Activated CD8-positive, alpha-beta T cell treated with anti-CD3 and anti-CD28 coated beads for 36 hours (primary cell): ENCODE data around the gene DPM1. TPM values are rescaled to one million over a fixed set of nuclear protein-coding genes. Genes with fewer than 3 reads are reported as not detected.

Experiments used
- ATAC-seq: fragments of 200-7000 bp; cut with Tn5 transposase; one replicate; pipeline ENCODE4 v1.10.0; 2021; ENCODE audit warnings: mild to moderate bottlenecking, moderate library complexity
- CTCF ChIA-PET: fragments of 350-600 bp; sonication (Branson Sonifier 250); formaldehyde crosslinking; loops from one replicate; lab custom pipeline; 2021; ENCODE audit warnings: antibody characterized with exemption; lab: Charles Lee
- POLR2A ChIA-PET: fragments of 350-600 bp; sonication (Branson Sonifier 250); formaldehyde crosslinking; loops from one replicate; lab custom pipeline; 2021; ENCODE audit warnings: antibody characterized with exemption; lab: Charles Lee
- DNase-seq: peaks from one replicate; pipeline ENCODE4 v3.0.0-alpha.2; 2020
- H3K27ac Mint-ChIP-seq: one replicate; pipeline ENCODE4 v1.8.0; 2021; ENCODE audit warnings: mild to moderate bottlenecking, mixed read lengths
- H3K27me3 Mint-ChIP-seq: one replicate; pipeline ENCODE4 v1.8.0; 2021; ENCODE audit warnings: mixed read lengths
- H3K36me3 Mint-ChIP-seq: one replicate; pipeline ENCODE4 v1.8.0; 2021; ENCODE audit warnings: low read depth, mixed read lengths
- H3K4me1 Mint-ChIP-seq: one replicate; pipeline ENCODE4 v1.8.0; 2021; ENCODE audit warnings: low read depth, mixed read lengths
- H3K4me3 Mint-ChIP-seq: one replicate; pipeline ENCODE4 v1.8.0; 2021; ENCODE audit warnings: mild to moderate bottlenecking, moderate library complexity, mixed read lengths
- H3K9me3 Mint-ChIP-seq: one replicate; pipeline ENCODE4 v1.8.0; 2021; ENCODE audit warnings: mixed read lengths
- CTCF ChIP-seq: fragments of 200-600 bp; IDR thresholded peaks from one replicate; pipeline ENCODE4 v1.8.0; 2022; ENCODE audit warnings: antibody characterized with exemption, mild to moderate bottlenecking
- intact Hi-C: fragments of 100-400 bp; cut with micrococcal nuclease; formaldehyde crosslinking; loops from one replicate; pipeline ENCODE4 v1.10.0; 2022
- total RNA-seq, 2 experiments: library from RNA; stranded (reverse); gene quantifications; one replicate each; pipeline ENCODE4 v1.2.3, GENCODE V29; 2021

DPM1 gene
- total RNA-seq, 2 experiments from 2014 or later, result 66.6 to 75.4 TPM

DNA sequence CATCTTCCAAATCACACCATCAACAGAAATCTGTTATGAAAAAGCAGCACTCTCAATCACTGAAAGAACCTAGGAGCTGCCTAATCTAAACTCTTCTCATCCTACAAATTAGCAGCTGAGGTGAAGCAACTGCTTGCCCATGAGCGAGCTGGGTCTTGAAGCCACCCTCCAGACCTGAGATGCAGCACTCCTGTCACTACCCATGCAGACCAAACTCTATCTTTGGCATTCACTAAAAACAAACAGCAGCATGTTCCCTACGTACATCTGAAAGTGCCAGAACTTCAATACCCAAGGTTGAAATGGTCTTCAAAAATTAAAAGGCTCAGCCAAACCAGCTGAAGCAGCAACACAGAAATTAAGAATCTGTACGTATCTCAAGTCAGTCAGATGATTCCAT is 41.4 kb downstream of the DPM1 start:
- Mint-ChIP-seq H3K4me1 (peaks cover 82% of the 10 kb centered on the region), H3K4me3 (no peak overlapping the region), H3K27me3 (no peaks in the 10 kb centered on the region), H3K9me3 (no peaks in the 10 kb centered on the region), H3K36me3 (peaks cover 26% of the 10 kb centered on the region), H3K27ac (peak overlapping the region; percentile 31)
- intact Hi-C loops, result no loop called here
- ChIA-PET POLR2A (interaction anchor here (1.0 to 4.2 kb wide), 5 partner anchors 8 to 123 kb away, joined by 3 to 30 read pairs (median 7); partner anchors contain the start of genes ADNP, BCAS4, DPM1 and MOCS3), CTCF (interaction anchor here (0.7 to 5.7 kb wide), 4 partner anchors 9 to 122 kb away, joined by 3 to 55 read pairs (median 6); partner anchors contain the start of genes ADNP and BCAS4)
- ATAC-seq (no peak), DNase-seq (no peak)
- no peak for TF ChIP-seq CTCF

GRCh38 chr20:50916257-50916656 is 42.1 kb downstream of the DPM1 start:
- CTCF ChIA-PET, result interaction anchor here (0.7 to 5.7 kb wide), 4 partner anchors 10 to 122 kb away, joined by 3 to 55 read pairs (median 6); partner anchors contain the start of genes ADNP and BCAS4

DNA sequence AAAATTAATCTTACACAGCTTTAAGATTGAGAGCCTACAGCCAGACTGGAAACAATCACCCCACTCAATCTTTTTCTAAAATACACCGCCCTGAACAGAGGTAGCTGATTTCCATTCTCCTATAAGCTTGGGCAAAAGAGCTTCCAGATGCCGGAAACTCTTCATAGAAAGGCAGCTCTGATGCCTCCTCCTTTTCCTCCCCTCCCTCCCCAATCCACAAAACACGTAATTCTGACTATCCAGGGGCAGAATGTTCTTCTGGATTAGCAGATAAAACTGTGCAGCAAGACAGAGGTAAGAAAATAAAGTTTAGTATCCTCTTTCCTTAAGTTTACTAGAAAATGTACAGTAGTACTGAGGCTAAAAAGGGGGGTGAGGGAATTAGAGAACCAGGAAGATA is 42.9 kb downstream of the DPM1 start:
- no peak for TF ChIP-seq CTCF
- ATAC-seq (no peak), DNase-seq (no peak)
- intact Hi-C loops, result no loop called here
- Mint-ChIP-seq H3K27ac (peak overlapping the region; percentile 58), H3K36me3 (peaks cover 39% of the 10 kb centered on the region), H3K9me3 (no peaks in the 10 kb centered on the region), H3K4me1 (peaks cover 81% of the 10 kb centered on the region), H3K27me3 (no peaks in the 10 kb centered on the region), H3K4me3 (no peak overlapping the region)
- CTCF ChIA-PET, result interaction anchor here (0.7 to 5.7 kb wide), 5 partner anchors 9 to 125 kb away, joined by 3 to 55 read pairs (median 6); partner anchors contain the start of genes ADNP and BCAS4
- POLR2A ChIA-PET, result interaction anchor here (3.9 to 4.2 kb wide), 2 partner anchors 10 to 15 kb away, joined by 17 to 30 read pairs; partner anchors contain the start of gene ADNP

More at GRCh38 chr20:50916257-50916656, 42.1 kb downstream of the DPM1 start:
- DNase-seq (no peak), ATAC-seq (no peak)
- H3K27me3 Mint-ChIP-seq, result no peaks in the 10 kb centered on the region
- H3K4me3 Mint-ChIP-seq, result no peak overlapping the region
- H3K27ac Mint-ChIP-seq, result peak overlapping the region; percentile 66
- intact Hi-C loops, result no loop called here
- no peak for TF ChIP-seq CTCF
- peaks cover 33% of the 10 kb centered on the region for H3K36me3 Mint-ChIP-seq
- no peaks in the 10 kb centered on the region for H3K9me3 Mint-ChIP-seq
- peaks cover 82% of the 10 kb centered on the region for H3K4me1 Mint-ChIP-seq
- POLR2A ChIA-PET, result interaction anchor here (1.0 to 4.2 kb wide), 5 partner anchors 8 to 122 kb away, joined by 3 to 30 read pairs (median 7); partner anchors contain the start of genes ADNP, BCAS4, DPM1 and MOCS3

DNA sequence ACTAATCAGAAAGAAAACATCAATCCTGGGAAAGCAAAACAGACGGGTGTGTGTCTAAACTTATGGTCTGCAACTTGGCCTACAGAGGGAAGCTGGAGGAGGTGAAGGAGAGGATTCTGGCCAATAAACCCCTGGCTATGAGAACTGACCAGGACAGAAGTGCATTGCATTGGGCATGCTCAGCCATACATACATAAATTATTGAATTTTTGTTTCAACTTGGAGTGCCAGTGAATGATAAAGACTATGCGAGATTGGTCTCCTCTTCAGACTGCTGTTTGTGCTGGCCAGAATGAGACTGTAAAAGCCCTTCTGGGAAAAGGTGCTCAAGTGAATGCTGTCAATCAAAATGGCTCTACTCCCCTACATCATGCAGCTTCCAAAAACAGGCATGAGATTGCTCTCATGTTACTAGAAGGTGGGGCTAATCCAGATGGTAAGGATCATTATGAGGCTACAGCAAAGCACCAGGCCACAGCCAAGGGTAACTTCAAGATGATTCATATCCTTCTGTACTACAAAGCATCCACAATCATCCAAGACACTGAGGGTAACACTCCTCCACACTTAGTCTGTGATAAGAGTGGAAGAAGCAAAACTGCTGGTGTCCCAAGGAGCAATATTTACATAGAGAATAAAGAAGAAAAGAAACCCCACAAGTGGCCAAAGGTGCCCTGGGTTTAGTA is 44.5 kb downstream of the DPM1 start:
- no peak for TF ChIP-seq CTCF
- Mint-ChIP-seq H3K4me1 (peaks cover 83% of the 10 kb centered on the region), H3K27ac (peak overlapping the region; percentile 17), H3K9me3 (no peaks in the 10 kb centered on the region), H3K36me3 (peaks cover 41% of the 10 kb centered on the region), H3K27me3 (no peaks in the 10 kb centered on the region), H3K4me3 (no peak overlapping the region)
- ATAC-seq, result peak; percentile 96
- ChIA-PET CTCF (interaction anchor here (1.6 to 5.7 kb wide), 3 partner anchors 11 to 119 kb away, joined by 6 to 55 read pairs (median 17); partner anchors contain the start of genes ADNP and BCAS4), POLR2A (interaction anchor here (1.2 to 4.2 kb wide), 5 partner anchors 10 to 119 kb away, joined by 3 to 30 read pairs (median 6); partner anchors contain the start of genes ADNP, BCAS4, DPM1 and MOCS3)
- intact Hi-C loops, result no loop called here
- DNase-seq, result peak; percentile 60
